GM18505 (cell line): ENCODE results near the gene MICB.

Experiments
- ATAC-seq: cut with Tn5 transposase; IDR thresholded peaks from one replicate; pipeline ENCODE4 v1.9.1; 2021; ENCODE audit not compliant: unreplicated experiment
- POLR2A ChIP-seq: IDR thresholded peaks from 4 replicates; pipeline ENCODE4 v1.6.1; 2011; ENCODE audit warnings: borderline replicate concordance; ENCODE audit not compliant: insufficient read depth, insufficient read length; ENCODE audit errors: extremely low read depth

Gene MICB

DNA sequence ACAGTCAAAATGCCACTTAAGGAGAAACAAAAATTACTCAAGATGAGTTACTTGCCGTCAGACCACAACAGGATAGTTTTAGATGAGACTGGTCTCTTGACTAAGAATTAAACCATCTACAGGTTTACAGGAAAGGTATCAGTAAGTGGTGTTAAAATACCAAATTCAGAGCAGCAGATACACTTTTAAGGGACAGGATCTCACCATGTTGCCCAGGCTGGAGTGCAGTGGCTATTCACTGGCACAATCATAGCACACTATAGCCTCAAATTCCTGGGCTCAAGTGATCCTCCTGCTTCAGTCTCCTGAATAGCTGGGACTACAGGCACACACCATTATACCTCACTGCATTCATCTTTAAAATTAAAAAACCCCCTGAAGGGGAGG, 35.5 kb downstream of the MICB start:
- ATAC-seq: no peak

DNA sequence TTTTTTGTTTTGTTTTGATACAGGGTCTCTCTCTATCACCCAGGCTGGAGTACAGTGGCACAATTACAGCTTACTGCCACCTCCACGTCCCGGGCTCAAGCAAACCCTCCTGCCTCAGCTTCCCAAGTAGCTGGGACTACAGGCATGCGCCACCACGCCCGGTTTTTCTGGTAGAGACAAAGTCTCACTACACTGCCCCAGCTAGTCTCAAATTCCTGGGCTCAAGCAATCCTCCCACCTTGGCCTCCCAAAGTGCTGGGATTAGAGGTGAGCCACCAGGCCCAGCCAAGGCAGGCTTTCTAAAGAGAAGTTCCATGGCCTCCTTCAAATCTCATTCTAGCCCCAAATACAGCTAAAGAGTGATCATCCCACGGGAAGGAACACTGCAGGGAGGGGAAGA, 36.1 kb downstream of the MICB start:
- ATAC-seq: no peak
- no peak for TF ChIP-seq POLR2A

More for the DNA sequence above, 35.5 kb downstream of the MICB start:
- TF ChIP-seq POLR2A: no peak

DNA sequence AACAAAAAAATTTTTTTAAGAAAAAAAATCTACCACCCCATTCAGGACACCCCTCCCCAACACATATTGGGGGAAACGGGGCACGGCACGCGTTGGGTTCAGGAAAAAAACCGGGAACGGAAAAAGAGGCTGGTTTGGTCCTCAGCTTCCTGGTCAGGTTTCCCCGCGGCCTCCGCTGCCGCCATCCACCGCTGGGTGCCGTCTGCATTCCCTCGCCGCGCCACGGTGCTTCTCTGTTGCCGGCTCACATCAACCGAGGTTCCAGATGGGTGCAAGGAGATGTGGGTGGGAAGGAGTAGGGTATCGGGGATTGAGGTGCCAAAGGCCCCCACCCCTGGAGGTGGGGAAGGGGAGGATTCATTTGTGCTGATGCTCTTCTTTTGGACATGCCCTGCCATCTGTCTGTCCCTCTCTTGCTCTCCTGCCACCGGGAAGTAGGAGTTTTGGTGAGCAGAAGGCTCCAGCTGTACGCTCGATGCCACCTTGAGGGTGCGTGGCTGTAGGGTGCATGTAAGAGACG, 36.6 kb downstream of the MICB start:
- ATAC-seq: no peak
- TF ChIP-seq POLR2A: no peak

DNA sequence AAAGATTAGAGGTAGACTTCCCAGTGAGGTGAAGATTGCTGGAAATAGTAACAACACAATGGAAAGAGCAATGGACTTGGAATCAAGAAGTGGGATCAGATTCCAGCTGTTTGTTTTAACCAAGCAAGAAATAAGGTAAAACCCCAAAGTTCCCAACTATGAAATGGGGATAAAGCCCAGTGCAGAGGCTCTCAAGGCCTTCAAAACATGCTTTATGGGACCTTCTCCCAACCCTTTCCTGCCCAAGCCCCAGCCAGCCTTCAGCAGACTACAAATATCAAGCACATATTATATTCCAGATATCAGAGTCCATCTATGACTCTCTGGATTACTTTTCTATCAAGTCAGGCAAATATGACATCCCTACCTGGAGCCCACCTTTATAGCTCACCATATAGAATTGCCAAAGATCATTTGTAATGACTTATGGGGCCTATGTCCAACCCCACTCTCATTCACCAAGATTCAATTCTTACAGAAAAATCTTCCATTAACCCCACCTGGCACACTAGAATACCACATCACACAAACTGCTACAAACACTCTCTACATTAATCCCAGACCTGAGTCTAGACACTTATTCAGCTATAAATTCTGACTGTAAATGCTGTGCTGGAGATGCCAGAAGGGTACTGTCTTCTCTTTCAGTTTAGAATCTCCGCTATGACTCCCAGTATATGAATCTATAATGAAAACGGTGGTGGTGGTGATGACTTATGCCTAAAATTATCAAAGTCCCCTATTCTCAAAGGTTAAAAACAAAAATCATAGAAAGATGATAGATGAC, 37.8 kb downstream of the MICB start:
- ATAC-seq: no peak

DNA sequence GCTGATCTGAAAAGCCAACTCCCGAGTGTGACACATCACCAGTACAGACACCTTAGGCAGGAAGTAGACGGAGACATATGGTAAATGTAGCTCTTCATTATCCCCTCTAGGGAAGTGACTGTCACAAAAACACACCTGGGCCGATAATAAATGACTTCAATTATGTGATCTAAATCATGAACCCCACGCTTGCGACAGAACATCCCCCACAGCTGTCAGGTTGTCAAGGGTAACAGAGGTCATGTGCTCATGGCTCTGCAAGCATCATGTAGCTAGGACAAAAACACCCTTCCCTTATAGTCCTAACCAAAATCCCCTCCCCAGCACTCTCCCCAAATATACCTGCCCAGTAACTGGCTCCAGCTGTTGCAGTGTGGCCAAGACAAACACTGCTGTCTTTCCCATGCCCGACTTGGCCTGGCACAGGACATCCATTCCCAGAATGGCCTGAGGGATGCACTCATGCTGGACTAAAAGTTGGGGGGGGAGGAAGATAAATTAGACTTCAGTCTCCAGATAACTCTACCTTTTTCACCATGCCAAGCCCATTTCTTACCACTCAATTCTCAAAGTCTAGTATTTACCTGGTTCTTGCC, 41.0 kb downstream of the MICB start:
- ATAC-seq: no peak
- no peak for TF ChIP-seq POLR2A

More for the DNA sequence above, 37.8 kb downstream of the MICB start:
- no peak for TF ChIP-seq POLR2A

DNA sequence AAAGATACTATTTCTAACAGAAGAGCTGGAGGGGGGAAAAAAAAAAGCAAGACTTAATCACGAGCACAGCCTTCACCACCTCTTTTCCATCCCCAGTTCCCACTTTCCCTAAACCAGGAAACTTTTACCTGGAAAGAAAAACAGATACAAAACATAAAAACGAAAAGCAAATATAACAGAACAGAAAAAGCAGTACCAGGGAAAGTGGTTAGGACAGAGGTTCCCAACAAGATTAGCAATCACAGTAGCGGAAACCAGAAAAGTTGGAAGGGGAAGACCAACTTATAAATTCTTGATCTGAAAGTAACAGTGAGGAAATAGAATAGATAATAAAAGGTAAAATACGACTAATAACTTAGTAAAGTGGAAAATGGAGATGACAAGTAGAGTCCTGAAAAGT, 42.7 kb downstream of the MICB start:
- TF ChIP-seq POLR2A: no peak
- no peak for ATAC-seq

DNA sequence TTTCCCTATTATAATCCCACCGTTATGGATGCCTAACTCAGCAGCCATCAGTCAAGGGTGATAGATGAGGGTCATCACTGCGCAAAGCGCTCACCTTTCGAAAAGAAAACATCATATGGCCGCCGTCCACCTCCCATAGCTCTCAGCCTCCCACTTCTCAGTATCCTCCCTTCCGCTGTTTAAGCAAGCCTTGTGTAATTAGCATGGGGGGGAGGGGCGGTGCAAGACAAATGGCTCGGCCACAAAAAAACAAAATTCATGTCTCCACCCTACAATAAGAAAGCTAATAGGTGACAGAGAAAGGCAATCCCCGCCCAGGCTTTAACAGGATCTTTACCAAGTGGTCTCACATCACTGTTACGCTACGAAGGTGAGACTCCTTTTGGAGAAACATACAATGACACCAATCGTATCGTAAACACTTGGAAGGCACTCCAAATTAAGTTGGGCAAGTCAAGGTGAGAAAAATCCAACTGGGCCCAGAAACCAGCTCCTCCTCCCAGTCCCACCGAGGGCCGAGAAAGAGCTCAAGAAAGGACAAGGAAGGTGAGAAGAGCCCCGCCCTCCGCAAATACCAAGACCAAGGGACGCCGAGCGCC, 43.2 kb downstream of the MICB start:
- TF ChIP-seq POLR2A: no peak
- peak; percentile 8 for ATAC-seq

DNA sequence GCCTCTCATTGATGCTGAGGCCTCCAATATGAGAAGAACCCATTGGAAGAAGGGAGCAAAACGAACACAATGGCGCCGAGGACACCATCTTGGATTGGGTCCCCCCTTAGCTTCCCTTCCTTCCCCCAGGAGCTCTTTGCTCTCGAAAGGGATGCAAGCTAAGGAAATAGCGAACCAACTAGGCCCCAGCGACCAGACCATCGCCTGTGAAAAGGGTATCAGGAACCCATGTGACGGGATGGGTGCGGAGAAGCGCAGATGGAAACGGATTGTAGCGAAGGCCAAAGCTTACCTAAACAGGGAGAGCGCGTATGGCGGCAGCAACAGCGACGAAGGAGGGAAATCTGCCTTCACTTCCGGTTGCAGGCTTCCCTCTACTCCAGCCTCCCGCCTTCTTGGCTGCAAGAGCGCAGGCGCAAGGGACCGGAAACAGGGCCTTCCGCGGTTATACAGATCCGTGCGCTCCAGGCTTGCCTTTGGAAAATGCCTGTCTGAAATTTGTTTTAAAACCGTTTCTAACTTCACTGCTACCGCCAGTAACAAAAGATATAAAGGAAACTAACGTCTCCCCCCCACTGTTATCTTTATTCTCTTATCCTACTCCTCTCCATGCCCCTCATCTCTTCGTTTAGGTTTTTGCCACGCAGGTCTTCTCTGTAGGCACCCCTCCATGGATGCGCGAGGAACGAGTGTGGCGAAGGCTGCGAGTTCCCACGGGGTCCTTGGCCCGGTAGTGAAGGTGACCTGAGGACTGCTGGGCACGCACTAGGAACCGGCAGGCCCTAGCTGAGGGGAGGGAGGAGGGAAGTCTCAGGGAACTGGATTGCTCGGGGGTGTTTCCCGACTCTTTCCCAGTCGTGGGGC, 43.9 kb downstream of the MICB start, which contains the start of gene DDX39B:
Gene DDX39B (minus strand): TSS at position 346 of the 864 bp plus-strand sequence. CDS start 1,471 bp downstream, outside the sequence.
- TF ChIP-seq POLR2A: peak; percentile 95
- peak; percentile 64 for ATAC-seq

DNA sequence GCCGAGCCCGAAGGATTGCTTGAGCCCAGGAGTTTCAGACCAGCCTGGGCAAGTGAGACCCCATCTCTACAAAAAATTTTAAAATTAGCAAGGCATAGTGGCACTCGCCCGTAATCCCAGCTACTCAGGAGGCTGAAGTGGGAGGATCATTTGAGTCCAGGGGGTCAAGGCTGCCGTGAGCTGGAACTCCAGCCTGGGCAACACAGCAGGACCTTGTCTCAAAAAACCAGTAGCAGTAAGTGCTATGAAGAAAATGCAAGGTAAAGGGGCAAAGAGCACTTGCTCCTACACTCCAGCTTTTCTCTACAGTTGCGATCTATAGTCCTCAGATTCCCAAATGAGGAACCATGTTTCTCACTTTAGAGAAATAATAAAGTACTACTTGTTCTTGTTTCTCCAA, 45.7 kb downstream of the MICB start:
- ATAC-seq: no peak
- TF ChIP-seq POLR2A: no peak

DNA sequence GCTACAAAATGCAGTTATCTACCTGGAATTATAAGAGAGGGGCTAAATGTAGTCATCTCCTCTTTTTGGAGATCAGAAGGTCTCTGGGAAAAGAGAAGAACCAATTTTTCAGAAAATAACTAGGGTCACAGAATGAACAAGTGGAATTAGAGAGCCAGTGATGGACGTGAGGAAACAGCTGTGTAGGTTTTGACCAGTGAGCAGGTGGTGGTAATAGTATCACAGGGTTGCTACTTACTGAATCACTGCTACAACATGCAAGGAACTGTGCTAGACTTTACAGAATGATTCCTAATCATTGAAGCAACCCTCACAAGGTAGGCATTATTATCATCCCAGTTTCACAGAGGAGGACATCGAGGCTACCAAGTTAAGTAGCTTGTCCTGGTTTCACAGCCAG, 46.7 kb downstream of the MICB start:
- no peak for ATAC-seq

DNA sequence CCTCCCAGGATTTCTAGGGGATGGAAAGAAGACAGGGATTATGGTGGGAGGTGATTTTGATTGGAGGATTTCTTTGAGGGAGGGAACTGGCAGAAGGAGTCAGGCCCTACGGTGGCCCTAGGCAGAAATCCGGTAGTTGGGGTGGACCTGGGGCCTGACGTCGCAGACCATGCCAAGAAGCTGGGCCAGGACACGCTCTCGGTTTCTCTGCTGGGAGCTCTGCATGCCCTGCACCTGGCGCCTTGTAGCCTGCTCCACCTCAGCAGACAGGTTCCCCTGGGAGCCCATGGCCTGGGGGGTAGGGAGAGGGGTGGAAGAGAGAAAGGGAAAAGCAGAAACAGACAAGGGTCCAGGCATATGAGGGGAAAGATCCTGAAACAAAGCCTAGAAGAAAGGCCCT, 47.3 kb downstream of the MICB start:
- ATAC-seq: no peak
- no peak for TF ChIP-seq POLR2A

More for the DNA sequence above, 46.7 kb downstream of the MICB start:
- no peak for TF ChIP-seq POLR2A

DNA sequence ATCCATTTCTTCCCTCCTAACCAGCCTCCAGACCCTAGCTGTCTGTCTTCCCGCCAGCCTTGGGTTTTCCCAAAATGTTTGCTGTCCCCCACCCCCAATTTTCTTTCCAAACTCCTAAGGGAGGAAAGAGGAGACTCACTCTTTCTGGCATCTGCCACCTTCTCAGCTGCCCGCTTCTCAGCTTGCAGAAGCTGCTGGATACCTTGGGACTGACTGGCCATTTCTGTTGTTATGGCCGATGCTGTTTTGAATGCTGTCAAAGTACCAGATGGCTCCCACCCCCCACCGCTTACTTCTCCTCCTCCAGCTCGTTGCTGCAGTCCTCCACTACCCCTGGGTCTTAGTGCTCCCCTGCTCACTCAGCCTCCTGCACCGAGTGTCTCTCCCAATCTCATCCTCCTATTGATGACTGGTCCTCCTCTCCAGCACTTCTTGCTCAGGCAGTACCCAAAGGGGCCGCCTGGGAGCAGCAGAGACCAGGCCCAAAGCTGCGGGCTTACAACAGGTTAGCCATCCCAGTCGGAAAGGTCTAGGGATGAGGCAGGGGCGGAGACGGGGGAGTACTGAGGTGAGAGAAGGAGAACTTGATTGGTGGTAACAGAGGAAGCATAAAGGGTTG, 48.5 kb downstream of the MICB start, which contains the start of gene ATP6V1G2:
Gene ATP6V1G2 (minus strand): TSS at position 270 of the 619 bp plus-strand sequence. CDS start 49 bp downstream, at position 221.
- no peak for TF ChIP-seq POLR2A
- peak; percentile 52 for ATAC-seq

DNA sequence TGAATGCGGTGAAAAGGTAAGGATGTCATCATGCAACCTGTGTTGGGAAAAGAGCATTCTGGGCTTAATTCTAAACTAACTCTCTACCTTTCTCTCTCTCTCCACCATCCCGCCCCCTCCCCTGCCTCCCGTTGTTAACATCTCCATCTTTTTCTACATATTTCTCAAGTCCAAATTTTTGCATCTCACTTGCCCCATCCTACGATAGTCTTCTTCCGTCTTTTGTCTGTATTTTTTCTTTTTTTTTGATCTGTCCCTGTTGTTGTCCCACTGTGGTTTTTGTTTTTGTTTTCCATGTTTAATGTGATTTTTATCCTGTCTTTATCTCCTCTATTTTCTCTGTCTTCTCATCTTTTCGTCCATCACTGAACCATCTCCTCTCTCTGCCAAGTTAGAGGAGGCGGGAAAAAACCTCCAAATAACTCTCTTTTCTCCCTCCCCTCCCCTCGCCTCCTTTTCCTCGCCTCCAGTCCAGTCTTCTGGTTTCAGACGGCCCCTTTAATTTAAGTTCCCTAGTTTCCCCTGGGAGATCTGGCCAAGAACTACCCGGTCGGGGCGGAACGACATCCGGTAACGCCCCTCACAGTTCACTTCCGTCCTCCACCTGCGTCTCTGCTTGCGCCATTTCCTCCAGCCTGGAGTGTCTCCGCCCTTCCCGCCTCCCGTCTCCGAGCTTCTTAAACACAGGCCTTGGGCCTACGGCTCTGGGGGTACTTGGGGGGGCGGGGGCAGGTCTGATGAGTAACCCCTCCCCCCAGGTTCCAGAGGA, 49.2 kb downstream of the MICB start, which contains the start of gene NFKBIL1:
Gene NFKBIL1 (plus strand): TSS at position 651 of the 769 bp plus-strand sequence. CDS start 87 bp downstream, at position 738.
- TF ChIP-seq POLR2A: peak; percentile 64
- peak; percentile 59 for ATAC-seq
